ENCODE results near the gene KRT2.

The KRT2 gene

GRCh38 chr12:52657250-52657902 is 5.4 kb upstream of the KRT2 start:
- TF ChIP-seq YY1 (IDR thresholded peaks at IDR 0.05; ENCODE audit: low read depth) (no peak), CEBPB (IDR thresholded peaks at IDR 0.05) (no peak), NFIC (IDR thresholded peaks at IDR 0.05) (no peak), CREB1 (IDR thresholded peaks at IDR 0.05; ENCODE audit: low read depth) (no peak), TCF12 (IDR thresholded peaks at IDR 0.05; ENCODE audit: low read depth) (no peak), EP300 (IDR thresholded peaks at IDR 0.05; ENCODE audit: borderline replicate concordance) (no peak), EGR1 (IDR thresholded peaks at IDR 0.05) (no peak), ZBTB7A (IDR thresholded peaks at IDR 0.05; ENCODE audit: low read depth) (no peak), TAF1 (IDR thresholded peaks at IDR 0.05; ENCODE audit: low read depth) (no peak), FOXM1 (IDR thresholded peaks at IDR 0.05; ENCODE audit: borderline replicate concordance, low read depth) (no peak), RAD21 (IDR thresholded peaks at IDR 0.05; ENCODE audit: low read depth) (no peak)
- TF ChIP-seq, protein P1, sequence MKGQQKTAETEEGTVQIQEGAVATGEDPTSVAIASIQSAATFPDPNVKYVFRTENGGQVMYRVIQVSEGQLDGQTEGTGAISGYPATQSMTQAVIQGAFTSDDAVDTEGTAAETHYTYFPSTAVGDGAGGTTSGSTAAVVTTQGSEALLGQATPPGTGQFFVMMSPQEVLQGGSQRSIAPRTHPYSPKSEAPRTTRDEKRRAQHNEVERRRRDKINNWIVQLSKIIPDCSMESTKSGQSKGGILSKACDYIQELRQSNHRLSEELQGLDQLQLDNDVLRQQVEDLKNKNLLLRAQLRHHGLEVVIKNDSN (IDR thresholded peaks at IDR 0.05): no peak
- TF ChIP-seq, protein P2, sequence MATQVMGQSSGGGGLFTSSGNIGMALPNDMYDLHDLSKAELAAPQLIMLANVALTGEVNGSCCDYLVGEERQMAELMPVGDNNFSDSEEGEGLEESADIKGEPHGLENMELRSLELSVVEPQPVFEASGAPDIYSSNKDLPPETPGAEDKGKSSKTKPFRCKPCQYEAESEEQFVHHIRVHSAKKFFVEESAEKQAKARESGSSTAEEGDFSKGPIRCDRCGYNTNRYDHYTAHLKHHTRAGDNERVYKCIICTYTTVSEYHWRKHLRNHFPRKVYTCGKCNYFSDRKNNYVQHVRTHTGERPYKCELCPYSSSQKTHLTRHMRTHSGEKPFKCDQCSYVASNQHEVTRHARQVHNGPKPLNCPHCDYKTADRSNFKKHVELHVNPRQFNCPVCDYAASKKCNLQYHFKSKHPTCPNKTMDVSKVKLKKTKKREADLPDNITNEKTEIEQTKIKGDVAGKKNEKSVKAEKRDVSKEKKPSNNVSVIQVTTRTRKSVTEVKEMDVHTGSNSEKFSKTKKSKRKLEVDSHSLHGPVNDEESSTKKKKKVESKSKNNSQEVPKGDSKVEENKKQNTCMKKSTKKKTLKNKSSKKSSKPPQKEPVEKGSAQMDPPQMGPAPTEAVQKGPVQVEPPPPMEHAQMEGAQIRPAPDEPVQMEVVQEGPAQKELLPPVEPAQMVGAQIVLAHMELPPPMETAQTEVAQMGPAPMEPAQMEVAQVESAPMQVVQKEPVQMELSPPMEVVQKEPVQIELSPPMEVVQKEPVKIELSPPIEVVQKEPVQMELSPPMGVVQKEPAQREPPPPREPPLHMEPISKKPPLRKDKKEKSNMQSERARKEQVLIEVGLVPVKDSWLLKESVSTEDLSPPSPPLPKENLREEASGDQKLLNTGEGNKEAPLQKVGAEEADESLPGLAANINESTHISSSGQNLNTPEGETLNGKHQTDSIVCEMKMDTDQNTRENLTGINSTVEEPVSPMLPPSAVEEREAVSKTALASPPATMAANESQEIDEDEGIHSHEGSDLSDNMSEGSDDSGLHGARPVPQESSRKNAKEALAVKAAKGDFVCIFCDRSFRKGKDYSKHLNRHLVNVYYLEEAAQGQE (IDR thresholded peaks at IDR 0.05; ENCODE audit: low read depth): no peak
- TF ChIP-seq, protein P3, sequence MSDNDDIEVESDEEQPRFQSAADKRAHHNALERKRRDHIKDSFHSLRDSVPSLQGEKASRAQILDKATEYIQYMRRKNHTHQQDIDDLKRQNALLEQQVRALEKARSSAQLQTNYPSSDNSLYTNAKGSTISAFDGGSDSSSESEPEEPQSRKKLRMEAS (IDR thresholded peaks at IDR 0.05): no peak

- TF ChIP-seq EGR1 (IDR thresholded peaks at IDR 0.05) (no peak), RAD21 (IDR thresholded peaks at IDR 0.05; ENCODE audit: low read depth) (no peak), CREB1 (IDR thresholded peaks at IDR 0.05; ENCODE audit: low read depth) (no peak), TCF12 (IDR thresholded peaks at IDR 0.05; ENCODE audit: low read depth) (no peak), TEAD4 (IDR thresholded peaks at IDR 0.05) (no peak), EP300 (IDR thresholded peaks at IDR 0.05; ENCODE audit: borderline replicate concordance) (no peak), ZBTB7A (IDR thresholded peaks at IDR 0.05; ENCODE audit: low read depth) (no peak), CEBPB (IDR thresholded peaks at IDR 0.05) (no peak)
- TF ChIP-seq, protein P1 (IDR thresholded peaks at IDR 0.05): no peak
- TF ChIP-seq, protein P3 (IDR thresholded peaks at IDR 0.05): no peak
- TF ChIP-seq, protein P2 (IDR thresholded peaks at IDR 0.05; ENCODE audit: low read depth): no peak
Measured at GRCh38 chr12:52656616-52657015, 4.6 kb upstream of the KRT2 start.

DNA sequence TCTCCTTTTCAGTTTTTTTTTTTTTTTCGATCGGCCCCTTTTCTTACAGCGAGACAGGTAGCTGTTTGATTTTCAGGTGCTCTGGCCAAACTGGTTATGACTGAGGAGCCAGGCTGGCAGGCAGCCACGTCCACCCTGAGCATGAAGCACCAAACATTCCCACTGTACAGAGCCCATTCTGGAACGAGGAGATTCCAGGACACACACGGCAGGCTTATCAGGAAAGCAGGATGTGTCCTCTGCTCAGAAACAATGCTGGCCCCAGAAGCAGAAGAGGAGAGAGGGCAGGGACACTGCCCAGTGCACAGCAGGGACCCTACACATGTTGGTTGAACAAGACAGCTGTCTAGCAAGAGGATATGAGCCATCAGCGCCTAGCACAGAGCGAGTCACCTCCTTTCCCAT is 3.7 kb upstream of the KRT2 start:
- TF ChIP-seq TCF12 (IDR thresholded peaks at IDR 0.05; ENCODE audit: low read depth): no peak
- peak; percentile 61 for TF ChIP-seq NFIC (IDR thresholded peaks at IDR 0.05)

- no peak for TF ChIP-seq CEBPB (IDR thresholded peaks at IDR 0.05)
Measured at GRCh38 chr12:52655251-52655650, 3.2 kb upstream of the KRT2 start.

- TF ChIP-seq TCF12 (IDR thresholded peaks at IDR 0.05; ENCODE audit: low read depth) (no peak), TEAD4 (IDR thresholded peaks at IDR 0.05) (no peak)
Measured at GRCh38 chr12:52650520-52651081, 1.4 kb downstream of the KRT2 start.

DNA sequence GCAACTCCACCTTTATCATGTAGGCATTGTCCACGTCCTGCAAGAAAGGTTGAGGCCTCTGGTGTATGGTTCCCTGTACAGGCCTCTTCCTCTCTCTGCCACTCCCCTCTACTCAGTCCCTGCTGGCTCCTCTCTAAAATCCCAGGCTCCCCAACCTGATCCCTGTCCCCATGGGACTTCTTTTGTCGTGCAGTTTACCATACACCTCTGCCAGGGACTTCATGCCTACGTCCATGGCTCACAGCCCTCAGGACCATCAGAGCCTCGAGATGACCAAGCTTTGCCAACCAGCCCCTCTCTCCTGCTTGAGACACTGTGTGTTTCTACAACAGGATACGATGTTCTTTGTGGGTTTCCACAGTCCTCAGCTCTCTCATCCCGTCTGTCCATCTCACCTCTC is 2.9 kb downstream of the KRT2 start:
- TF ChIP-seq TCF12 (IDR thresholded peaks at IDR 0.05; ENCODE audit: low read depth) (no peak), NFIC (IDR thresholded peaks at IDR 0.05) (no peak), RAD21 (IDR thresholded peaks at IDR 0.05; ENCODE audit: low read depth) (no peak), EGR1 (IDR thresholded peaks at IDR 0.05) (no peak), CEBPB (IDR thresholded peaks at IDR 0.05) (no peak), FOXM1 (IDR thresholded peaks at IDR 0.05; ENCODE audit: borderline replicate concordance, low read depth) (no peak), ZBTB7A (IDR thresholded peaks at IDR 0.05; ENCODE audit: low read depth) (no peak)
- TF ChIP-seq, protein P3 (IDR thresholded peaks at IDR 0.05): no peak
- TF ChIP-seq, protein P2 (IDR thresholded peaks at IDR 0.05; ENCODE audit: low read depth): no peak
